Endothelial cell of umbilical vein (primary cell): ENCODE measurements around the gene SLC6A16. TPM values are rescaled to one million over a fixed set of nuclear protein-coding genes. Genes with fewer than 3 reads are reported as not detected.

ENCODE experiments used
- BruUV-seq: library from RNA; stranded (reverse); fragments of 400-500 nt; replicated peaks from 2 replicates; lab custom pipeline; 2021; lab: Mats Ljungman, UMichigan
- CTCF ChIA-PET: fragments of 300-600, 350-600 bp; sonication (Branson Sonifier 250); formaldehyde crosslinking; loops from one replicate; lab custom pipeline; 2021; ENCODE audit warnings: antibody characterized with exemption, inconsistent platforms; lab: Charles Lee
- POLR2A ChIA-PET: fragments of 300-600, 350-600 bp; sonication (Branson Sonifier 250); formaldehyde crosslinking; loops from one replicate; lab custom pipeline; 2021; ENCODE audit warnings: antibody characterized with exemption, inconsistent platforms; lab: Charles Lee
- DNase-seq: peaks from one replicate; pipeline ENCODE4 v3.0.0-alpha.2; 2011; ENCODE audit warnings: low read depth, low spot score
- FAIRE-seq: peaks from 2 replicates; lab custom pipeline; 2011; peaks lifted over from hg19 to GRCh38; lab: Jason Lieb, UNC
- H2AFZ ChIP-seq: 2 replicates; pipeline ENCODE4 v1.6.0; 2012; ENCODE audit warnings: low read depth, low read length, control low read depth, inconsistent platforms
- H3K27ac ChIP-seq: 2 replicates; pipeline ENCODE4 v1.5.1; 2011; ENCODE audit warnings: low read depth, mild to moderate bottlenecking, control low read depth, low read length, moderate library complexity; ENCODE audit not compliant: insufficient read depth
- H3K27me3 ChIP-seq, 2 experiments: 2 replicates each; pipeline versions ENCODE4 v1.6.0 to v1.6.1; 2011; ENCODE audit warnings: low read length in 2 of 2, mixed read lengths in 1 of 2; ENCODE audit not compliant: control insufficient read depth in 2 of 2, insufficient read depth in 2 of 2
- H3K36me3 ChIP-seq, 2 experiments: 2 replicates in 1 of 2; 3 replicates in 1 of 2; pipeline ENCODE4 v1.5.1; 2011; ENCODE audit warnings: low read length in 2 of 2, mild to moderate bottlenecking in 1 of 2, moderate library complexity in 1 of 2; ENCODE audit not compliant: control insufficient read depth in 2 of 2, insufficient read depth in 2 of 2; ENCODE audit errors: extremely low read depth in 1 of 2
- H3K4me1 ChIP-seq: 3 replicates; pipeline ENCODE4 v1.5.1; 2011; ENCODE audit warnings: mild to moderate bottlenecking, low read length; ENCODE audit not compliant: control insufficient read depth, insufficient read depth; ENCODE audit errors: extremely low read depth
- H3K4me2 ChIP-seq: 2 replicates; pipeline ENCODE4 v1.6.1; 2011; ENCODE audit warnings: low read length, control low read depth, mixed read lengths; ENCODE audit not compliant: insufficient read depth
- H3K4me3 ChIP-seq, 3 experiments: fragments of 200-600 bp in 1 of 3; sonication (generic), shearing (Covaris generic) in 1 of 3; replicated peaks in 1 of 3; 2 replicates each; pipeline ENCODE4 v1.5.1; 2011 to 2016; ENCODE audit warnings: control low read depth in 3 of 3, low read length in 3 of 3, mild to moderate bottlenecking in 2 of 3, inconsistent platforms in 1 of 3, low read depth in 1 of 3, moderate library complexity in 1 of 3; ENCODE audit not compliant: insufficient read depth in 1 of 3
- H3K79me2 ChIP-seq: 2 replicates; pipeline ENCODE4 v1.6.0; 2012; ENCODE audit warnings: low read length, inconsistent platforms; ENCODE audit not compliant: control insufficient read depth, insufficient read depth
- H3K9ac ChIP-seq: replicated peaks from 2 replicates; pipeline ENCODE3; 2011; ENCODE audit warnings: low read length, control low read depth; ENCODE audit not compliant: insufficient read depth; ENCODE audit errors: extremely low read depth
- H3K9me1 ChIP-seq: replicated peaks from 3 replicates; pipeline ENCODE4 v1.6.0; 2011; ENCODE audit warnings: mild to moderate bottlenecking, low read length; ENCODE audit not compliant: control insufficient read depth, insufficient read depth; ENCODE audit errors: extremely low read depth
- H3K9me3 ChIP-seq: replicated peaks from 2 replicates; pipeline ENCODE4 v1.5.1; 2012; ENCODE audit warnings: low read length, inconsistent platforms; ENCODE audit not compliant: control insufficient read depth, insufficient read depth
- H4K20me1 ChIP-seq: replicated peaks from 2 replicates; pipeline ENCODE3; 2011; ENCODE audit warnings: mild to moderate bottlenecking, low read length; ENCODE audit not compliant: control insufficient read depth, insufficient read depth; ENCODE audit errors: extremely low read depth
- POLR2A ChIP-seq: IDR thresholded peaks from 2 replicates; pipeline ENCODE4 v1.6.1; 2012; ENCODE audit warnings: low read depth, mild to moderate bottlenecking, control low read depth, low read length
- POLR2AphosphoS5 ChIP-seq: IDR thresholded peaks from 2 replicates; pipeline ENCODE4 v1.6.1; 2012; ENCODE audit warnings: low read depth, mild to moderate bottlenecking, control low read depth, low read length, moderate library complexity; ENCODE audit not compliant: insufficient read depth
- dilution Hi-C: fragments of 300-500 bp; cut with MboI; formaldehyde crosslinking; loops from one replicate; pipeline ENCODE4 v1.15.0; 2019; ENCODE audit warnings: low sequenced_read_pairs; ENCODE audit not compliant: extremely low pct_ligation_motif_present
- intact Hi-C: fragments of 100-400 bp; cut with micrococcal nuclease; formaldehyde crosslinking; loops from one replicate; pipeline ENCODE4 v1.10.0; 2022
- polyA plus RNA-seq, 4 experiments: library from polyadenylated mRNA; depleted of rRNA in 3 of 4; stranded (reverse) in 3 of 4; unstranded in 1 of 4; fragments of >200 nt; gene quantifications; 2 replicates each; pipeline versions ENCODE4 v1.2.1 to v1.2.3, GENCODE V29; 2011 to 2012; ENCODE audit warnings: missing spikeins in 1 of 4
- total RNA-seq: library from RNA; stranded (reverse); gene quantifications from 2 replicates; pipeline ENCODE4 v1.2.3, GENCODE V29; 2021
- TF ChIP-seq, protein P1 (sequence below), 2 donors: IDR thresholded peaks; 1 replicate in 1 of 2; 2 replicates in 1 of 2; pipeline ENCODE4 v1.5.1; 2011; ENCODE audit warnings: low read length in 2 of 2, mild to moderate bottlenecking in 2 of 2, moderate library complexity in 2 of 2, control low read depth in 1 of 2, inconsistent platforms in 1 of 2, low read depth in 1 of 2; ENCODE audit not compliant: insufficient read depth in 1 of 2; ENCODE audit errors: extremely low read depth in 1 of 2

The SLC6A16 gene
- total and polyA plus RNA-seq, 2 donors (not counting 3 experiments of a cell fraction or from before 2014, with no cell fraction given): 1.1 to 1.6 TPM

DNA sequence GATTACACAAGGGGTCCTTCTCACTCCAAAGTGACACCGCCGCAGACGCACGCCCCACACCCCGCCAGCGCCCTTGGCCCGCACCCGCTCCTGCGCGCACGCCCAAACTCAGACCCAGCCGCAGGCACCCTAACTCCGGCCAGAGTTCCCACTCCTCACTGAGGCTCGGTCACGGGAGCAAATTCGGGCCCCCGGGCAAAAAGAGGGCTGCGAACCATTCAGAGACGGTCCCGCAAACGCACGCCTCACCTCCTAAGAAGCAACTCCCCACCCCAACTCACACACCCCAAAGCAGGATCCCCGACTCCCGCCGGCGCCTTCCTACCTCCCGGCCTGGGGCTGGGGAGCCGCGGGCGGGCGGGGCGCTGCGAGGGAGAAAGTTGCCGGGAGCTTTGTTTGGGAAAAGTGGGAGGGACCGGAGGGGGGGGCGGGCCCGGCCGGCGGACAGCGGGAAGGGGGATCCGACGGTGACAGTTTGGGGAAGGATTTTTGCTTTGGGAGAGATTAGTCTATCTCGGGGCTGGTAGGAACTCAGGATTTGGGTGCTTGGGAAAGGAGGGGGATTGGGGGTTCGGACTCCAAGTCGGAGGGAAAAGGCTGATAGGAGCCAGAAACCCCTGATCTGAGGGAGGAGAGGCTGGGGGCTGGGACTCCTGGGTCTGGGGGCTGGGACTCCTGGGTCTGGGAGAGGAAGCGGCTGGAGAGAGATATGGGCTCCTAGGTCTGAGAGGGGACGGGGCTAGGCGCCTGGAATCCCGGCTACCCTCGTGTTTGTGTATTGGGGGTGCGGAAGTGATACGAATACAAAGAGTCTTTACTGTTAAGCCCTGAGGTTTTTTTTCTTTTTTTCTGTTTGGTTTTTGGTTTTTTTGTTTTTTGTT lies 37.3 kb upstream of the SLC6A16 start, which contains the start of gene TEAD2:
Gene TEAD2 (minus strand): TSS at position 369 of the 881 bp plus-strand sequence. CDS start 2,341 bp downstream, outside the sequence.
- Histone ChIP-seq H3K4me1 (peaks cover 17% of the 10 kb centered on the region), H3K36me3 (peaks cover 7% of the 10 kb centered on the region in 2 experiments), H3K4me3 (peak within 1 kb of the TSS; percentile 83 to 97 (median 95)), H4K20me1 (no peaks in the 10 kb centered on the region), H3K9ac (peak within 1 kb of the TSS; percentile 98), H3K27ac (peak within 1 kb of the TSS; percentile 91), H3K4me2 (peak within 1 kb of the TSS; percentile 82), H3K79me2 (peaks cover 36% of the 10 kb centered on the region), H2AFZ (peak within 1 kb of the TSS; percentile 75), H3K9me1 (no peaks in the 10 kb centered on the region), H3K27me3 (no peaks in the 10 kb centered on the region), H3K9me3 (no peaks in the 10 kb centered on the region)
- ChIA-PET CTCF (interaction anchor here (0.6 to 1.3 kb wide), 13 partner anchors 9 to 244 kb away, joined by 3 read pairs; partner anchors contain the start of gene SLC17A7), POLR2A (interaction anchor here (0.8 to 1.0 kb wide), 2 partner anchors 13 to 16 kb away, joined by 3 read pairs; no protein-coding TSS in a partner anchor)
- intact Hi-C loops: loop anchor here (2.0 kb wide), 1 partner anchor 31 kb away; no protein-coding TSS in a partner anchor
- peak; percentile 63 for DNase-seq
- no TSS peak for BruUV-seq
- dilution Hi-C loops: no loop called here
- TF ChIP-seq POLR2AphosphoS5 (peak; percentile 49), POLR2A (peak; percentile 49)
- TF ChIP-seq, protein P1, sequence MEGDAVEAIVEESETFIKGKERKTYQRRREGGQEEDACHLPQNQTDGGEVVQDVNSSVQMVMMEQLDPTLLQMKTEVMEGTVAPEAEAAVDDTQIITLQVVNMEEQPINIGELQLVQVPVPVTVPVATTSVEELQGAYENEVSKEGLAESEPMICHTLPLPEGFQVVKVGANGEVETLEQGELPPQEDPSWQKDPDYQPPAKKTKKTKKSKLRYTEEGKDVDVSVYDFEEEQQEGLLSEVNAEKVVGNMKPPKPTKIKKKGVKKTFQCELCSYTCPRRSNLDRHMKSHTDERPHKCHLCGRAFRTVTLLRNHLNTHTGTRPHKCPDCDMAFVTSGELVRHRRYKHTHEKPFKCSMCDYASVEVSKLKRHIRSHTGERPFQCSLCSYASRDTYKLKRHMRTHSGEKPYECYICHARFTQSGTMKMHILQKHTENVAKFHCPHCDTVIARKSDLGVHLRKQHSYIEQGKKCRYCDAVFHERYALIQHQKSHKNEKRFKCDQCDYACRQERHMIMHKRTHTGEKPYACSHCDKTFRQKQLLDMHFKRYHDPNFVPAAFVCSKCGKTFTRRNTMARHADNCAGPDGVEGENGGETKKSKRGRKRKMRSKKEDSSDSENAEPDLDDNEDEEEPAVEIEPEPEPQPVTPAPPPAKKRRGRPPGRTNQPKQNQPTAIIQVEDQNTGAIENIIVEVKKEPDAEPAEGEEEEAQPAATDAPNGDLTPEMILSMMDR (IDR thresholded peaks at IDR 0.05; ENCODE audit: extremely low read depth in 1 of 2, insufficient read depth in 1 of 2, low read depth in 1 of 2, low read length in 2 of 2): no peak
- peak; percentile 95 for FAIRE-seq
